Measurements from ENCODE around the gene CCDC73. TPM values are rescaled to one million over a fixed set of nuclear protein-coding genes. Genes with fewer than 3 reads are reported as not detected.
"Not testable (repeated sequence)": the region's sequence is repeated elsewhere in the genome, so short reads cannot be mapped to it uniquely, and the experiment has no call there.

The CCDC73 gene
- total RNA-seq, 1 donor from 2014 or later, result not detected

DNA sequence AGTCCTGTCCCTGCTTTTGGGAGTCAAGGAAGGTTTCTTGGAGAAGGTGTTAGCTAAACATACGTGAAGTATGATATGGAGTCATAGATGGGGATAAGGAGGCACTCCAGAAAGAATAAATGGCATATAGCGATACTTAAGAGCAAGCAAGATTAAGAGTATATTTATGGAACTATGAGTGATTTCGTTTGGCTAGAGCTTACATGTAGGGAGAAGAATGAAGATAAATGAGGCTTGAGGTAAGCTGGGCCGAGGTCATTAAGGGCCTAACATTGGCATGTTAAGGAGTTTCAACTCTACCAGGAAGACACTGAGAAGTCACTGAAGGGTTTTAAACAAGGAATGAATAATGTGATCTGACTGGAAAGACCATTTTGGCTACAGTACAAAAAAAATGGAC is 177.6 kb downstream of the CCDC73 start:
- H3K36me3 Mint-ChIP-seq (ENCODE audit: unreplicated experiment), result no peaks in the 10 kb centered on the region
- H3K27ac Mint-ChIP-seq (ENCODE audit: unreplicated experiment), result no peak overlapping the region
- no peaks in the 10 kb centered on the region for H3K9me3 Mint-ChIP-seq (ENCODE audit: unreplicated experiment)
- H3K27me3 Mint-ChIP-seq (ENCODE audit: unreplicated experiment), result no peaks in the 10 kb centered on the region
- peaks cover 4% of the 10 kb centered on the region for H3K4me1 Mint-ChIP-seq (ENCODE audit: low read depth, unreplicated experiment)
- no peak overlapping the region for H3K4me3 Mint-ChIP-seq (ENCODE audit: unreplicated experiment)
- TF ChIP-seq, protein P1, sequence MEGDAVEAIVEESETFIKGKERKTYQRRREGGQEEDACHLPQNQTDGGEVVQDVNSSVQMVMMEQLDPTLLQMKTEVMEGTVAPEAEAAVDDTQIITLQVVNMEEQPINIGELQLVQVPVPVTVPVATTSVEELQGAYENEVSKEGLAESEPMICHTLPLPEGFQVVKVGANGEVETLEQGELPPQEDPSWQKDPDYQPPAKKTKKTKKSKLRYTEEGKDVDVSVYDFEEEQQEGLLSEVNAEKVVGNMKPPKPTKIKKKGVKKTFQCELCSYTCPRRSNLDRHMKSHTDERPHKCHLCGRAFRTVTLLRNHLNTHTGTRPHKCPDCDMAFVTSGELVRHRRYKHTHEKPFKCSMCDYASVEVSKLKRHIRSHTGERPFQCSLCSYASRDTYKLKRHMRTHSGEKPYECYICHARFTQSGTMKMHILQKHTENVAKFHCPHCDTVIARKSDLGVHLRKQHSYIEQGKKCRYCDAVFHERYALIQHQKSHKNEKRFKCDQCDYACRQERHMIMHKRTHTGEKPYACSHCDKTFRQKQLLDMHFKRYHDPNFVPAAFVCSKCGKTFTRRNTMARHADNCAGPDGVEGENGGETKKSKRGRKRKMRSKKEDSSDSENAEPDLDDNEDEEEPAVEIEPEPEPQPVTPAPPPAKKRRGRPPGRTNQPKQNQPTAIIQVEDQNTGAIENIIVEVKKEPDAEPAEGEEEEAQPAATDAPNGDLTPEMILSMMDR (IDR thresholded peaks at IDR 0.05; ENCODE audit: partially characterized antibody, unreplicated experiment), result no peak
- no peak for DNase-seq

DNA sequence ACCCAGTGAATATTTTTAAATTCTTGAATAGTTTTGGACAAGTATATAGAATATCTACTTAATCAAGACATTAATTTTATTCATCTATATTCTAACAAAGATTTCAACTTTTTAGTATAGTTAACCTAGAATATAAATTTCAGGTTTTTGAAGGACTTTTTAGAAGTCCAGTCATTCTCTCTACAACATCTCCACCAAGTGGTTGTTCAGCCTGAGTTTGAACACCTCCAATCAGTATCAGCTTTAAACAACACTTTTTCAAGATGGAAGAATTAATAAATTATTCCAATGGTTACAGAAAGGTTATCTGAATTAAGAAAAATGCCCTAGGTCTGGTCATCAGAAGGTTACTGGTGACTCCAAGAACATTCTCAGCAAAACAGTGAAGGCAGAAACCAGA is 179.0 kb downstream of the CCDC73 start:
- H3K27ac Mint-ChIP-seq (ENCODE audit: unreplicated experiment), result no peak overlapping the region
- no peaks in the 10 kb centered on the region for H3K27me3 Mint-ChIP-seq (ENCODE audit: unreplicated experiment)
- H3K36me3 Mint-ChIP-seq (ENCODE audit: unreplicated experiment), result no peaks in the 10 kb centered on the region
- TF ChIP-seq, protein P1 (IDR thresholded peaks at IDR 0.05; ENCODE audit: partially characterized antibody, unreplicated experiment), result no peak
- no peaks in the 10 kb centered on the region for H3K9me3 Mint-ChIP-seq (ENCODE audit: unreplicated experiment)
- peaks cover 4% of the 10 kb centered on the region for H3K4me1 Mint-ChIP-seq (ENCODE audit: low read depth, unreplicated experiment)
- no peak overlapping the region for H3K4me3 Mint-ChIP-seq (ENCODE audit: unreplicated experiment)
- DNase-seq, result no peak

DNA sequence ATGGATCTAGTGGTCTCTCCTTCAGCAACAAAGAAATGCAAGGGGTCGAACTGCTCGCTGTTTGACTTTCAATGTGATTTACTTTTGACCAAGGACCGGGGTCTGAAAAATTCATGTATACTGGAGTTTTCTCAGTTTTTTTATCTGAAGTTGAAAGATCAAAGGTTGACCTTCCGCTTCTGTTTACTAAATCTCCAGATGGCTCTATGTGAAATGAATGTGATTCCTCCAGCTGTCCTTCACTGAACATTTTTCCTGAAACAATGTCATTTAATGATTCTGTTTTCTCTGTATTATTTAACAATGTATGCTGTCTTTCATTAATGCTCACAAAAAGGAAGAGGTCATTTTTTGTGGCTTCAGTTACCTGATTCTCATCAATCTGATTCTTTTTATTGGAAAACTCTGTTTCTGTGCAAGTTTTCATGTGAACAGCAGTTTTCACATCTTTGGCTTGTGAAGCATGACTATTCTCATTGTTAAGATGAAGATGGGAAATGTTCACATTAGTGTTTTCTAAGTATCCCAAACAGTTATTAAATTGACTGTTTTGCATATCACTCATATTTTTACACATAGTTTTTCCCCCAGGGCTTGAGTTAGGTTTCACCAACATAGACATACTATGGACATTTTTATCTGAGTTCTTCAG is 180.8 kb downstream of the CCDC73 start:
- H3K27ac Mint-ChIP-seq (ENCODE audit: unreplicated experiment), result no peak overlapping the region
- no peaks in the 10 kb centered on the region for H3K9me3 Mint-ChIP-seq (ENCODE audit: unreplicated experiment)
- H3K4me1 Mint-ChIP-seq (ENCODE audit: low read depth, unreplicated experiment), result peaks cover 4% of the 10 kb centered on the region
- peaks cover 10% of the 10 kb centered on the region for H3K36me3 Mint-ChIP-seq (ENCODE audit: unreplicated experiment)
- no peaks in the 10 kb centered on the region for H3K27me3 Mint-ChIP-seq (ENCODE audit: unreplicated experiment)
- TF ChIP-seq, protein P1 (IDR thresholded peaks at IDR 0.05; ENCODE audit: partially characterized antibody, unreplicated experiment), result no peak
- no peak for DNase-seq
- H3K4me3 Mint-ChIP-seq (ENCODE audit: unreplicated experiment), result no peak overlapping the region

DNA sequence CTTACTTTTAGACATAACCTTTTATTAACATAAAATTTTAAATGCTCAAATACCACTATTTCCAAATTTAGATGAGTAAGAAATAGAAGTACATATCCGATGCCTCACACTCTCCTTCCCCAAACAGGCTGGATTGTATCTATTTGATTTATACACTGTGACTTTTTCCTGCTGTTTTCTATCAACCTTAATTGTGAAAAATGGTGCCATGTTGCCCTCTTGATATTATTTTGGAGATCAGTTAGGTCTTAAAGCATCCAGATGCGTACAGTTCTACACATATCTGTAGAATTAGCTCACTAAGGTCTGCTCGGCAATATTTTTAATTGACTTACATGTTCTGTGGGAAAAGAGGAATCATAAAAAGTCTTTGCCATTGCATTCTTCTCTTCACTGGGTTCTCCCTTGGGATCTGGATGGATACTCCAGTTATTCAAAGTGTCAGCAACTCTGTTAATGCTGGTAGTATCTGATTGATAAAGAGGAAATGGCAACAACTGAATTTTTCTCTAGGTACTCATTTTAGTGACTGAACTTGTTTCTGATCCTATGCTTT is 183.6 kb downstream of the CCDC73 start:
- Mint-ChIP-seq H3K9me3 (ENCODE audit: unreplicated experiment) (peaks cover 1% of the 10 kb centered on the region), H3K27ac (ENCODE audit: unreplicated experiment) (no peak overlapping the region), H3K4me1 (ENCODE audit: low read depth, unreplicated experiment) (peaks cover 4% of the 10 kb centered on the region), H3K27me3 (ENCODE audit: unreplicated experiment) (no peaks in the 10 kb centered on the region), H3K4me3 (ENCODE audit: unreplicated experiment) (no peak overlapping the region), H3K36me3 (ENCODE audit: unreplicated experiment) (peaks cover 20% of the 10 kb centered on the region)
- DNase-seq, result no peak
- TF ChIP-seq, protein P1 (IDR thresholded peaks at IDR 0.05; ENCODE audit: partially characterized antibody, unreplicated experiment), result no peak

DNA sequence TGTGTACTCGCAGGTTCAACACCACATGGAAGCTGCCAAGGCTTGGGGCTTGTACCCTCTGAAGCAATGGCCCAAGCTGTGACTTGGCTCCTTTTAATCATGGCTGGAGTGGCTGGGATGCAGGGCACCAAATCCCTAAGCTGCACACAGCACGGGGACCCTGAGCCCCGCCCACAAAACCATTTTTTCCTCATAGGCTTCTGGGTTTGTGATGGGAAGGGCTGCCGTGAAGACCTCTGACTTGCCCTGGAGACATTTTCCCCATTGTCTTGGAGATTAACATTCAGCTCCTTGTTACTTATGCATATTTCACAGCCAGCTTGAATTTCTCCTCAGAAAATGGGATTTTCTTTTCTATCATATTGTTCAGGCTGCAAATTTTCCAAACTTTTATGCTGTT is 185.6 kb downstream of the CCDC73 start:
- not testable (repeated sequence) for H3K4me3 Mint-ChIP-seq (ENCODE audit: unreplicated experiment); DNase-seq; H3K27me3 Mint-ChIP-seq (ENCODE audit: unreplicated experiment); H3K9me3 Mint-ChIP-seq (ENCODE audit: unreplicated experiment); H3K27ac Mint-ChIP-seq (ENCODE audit: unreplicated experiment); H3K4me1 Mint-ChIP-seq (ENCODE audit: low read depth, unreplicated experiment)
- H3K36me3 Mint-ChIP-seq (ENCODE audit: unreplicated experiment), result peaks cover 20% of the 10 kb centered on the region
